GM19467 (cell line): Measurements from ENCODE around the gene TMC4.
"Not testable (repeated sequence)": the region's sequence is repeated elsewhere in the genome, so short reads cannot be mapped to it uniquely, and the experiment has no call there.

Source experiments
- ATAC-seq: cut with Tn5 transposase; IDR thresholded peaks from one replicate; pipeline ENCODE4 v1.9.1; 2021; ENCODE audit warnings: mild to moderate bottlenecking, moderate library complexity; ENCODE audit not compliant: unreplicated experiment

The TMC4 gene

DNA sequence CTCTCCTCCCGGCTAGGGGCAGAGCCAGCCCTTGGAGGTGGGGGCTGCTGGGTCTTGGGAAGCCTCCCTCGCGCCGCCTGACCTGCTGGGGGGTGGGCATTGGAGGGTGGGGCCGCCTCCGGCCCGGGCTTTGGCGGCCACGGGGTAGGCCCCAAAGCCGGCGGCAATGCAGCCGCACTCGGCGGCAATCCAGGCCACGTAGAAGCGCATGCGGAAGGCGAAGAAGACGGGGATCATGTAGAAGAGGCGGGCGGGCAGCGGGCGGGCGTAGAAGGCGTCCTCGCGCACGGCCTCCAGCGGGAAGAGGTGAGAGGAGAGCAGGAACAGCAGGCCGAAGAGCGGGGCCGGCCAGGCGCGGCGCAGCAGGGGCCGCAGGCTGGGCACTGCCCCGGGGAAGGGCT lies 7.7 kb upstream of the TMC4 start:
- no peak for ATAC-seq

DNA sequence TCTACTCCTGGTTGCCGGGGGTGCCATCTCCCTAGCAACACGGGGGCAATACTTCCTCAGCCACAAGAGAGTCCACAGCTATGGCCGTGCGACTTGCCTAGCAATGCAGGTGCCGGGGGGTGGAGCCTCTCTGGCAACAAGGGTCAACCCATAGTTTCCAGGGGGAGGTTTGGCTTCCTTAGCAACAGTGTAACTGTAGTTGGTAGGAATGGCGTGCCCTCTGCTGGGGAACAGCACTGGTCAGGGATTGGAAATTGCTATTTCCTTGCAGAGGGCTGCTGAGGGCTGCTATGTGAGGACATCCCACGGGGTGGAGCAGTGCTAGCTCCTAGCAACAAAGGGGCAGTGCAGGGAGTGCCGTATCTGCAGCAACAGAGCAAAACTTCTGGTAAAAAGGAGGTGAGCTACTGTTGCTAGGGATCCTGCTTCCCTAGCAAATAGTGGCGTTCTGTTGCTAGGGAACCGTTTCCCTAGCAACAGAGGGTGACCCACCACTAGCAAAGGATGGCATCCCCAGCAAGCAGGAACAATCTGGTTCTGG lies 7.0 kb upstream of the TMC4 start:
- no peak for ATAC-seq

DNA sequence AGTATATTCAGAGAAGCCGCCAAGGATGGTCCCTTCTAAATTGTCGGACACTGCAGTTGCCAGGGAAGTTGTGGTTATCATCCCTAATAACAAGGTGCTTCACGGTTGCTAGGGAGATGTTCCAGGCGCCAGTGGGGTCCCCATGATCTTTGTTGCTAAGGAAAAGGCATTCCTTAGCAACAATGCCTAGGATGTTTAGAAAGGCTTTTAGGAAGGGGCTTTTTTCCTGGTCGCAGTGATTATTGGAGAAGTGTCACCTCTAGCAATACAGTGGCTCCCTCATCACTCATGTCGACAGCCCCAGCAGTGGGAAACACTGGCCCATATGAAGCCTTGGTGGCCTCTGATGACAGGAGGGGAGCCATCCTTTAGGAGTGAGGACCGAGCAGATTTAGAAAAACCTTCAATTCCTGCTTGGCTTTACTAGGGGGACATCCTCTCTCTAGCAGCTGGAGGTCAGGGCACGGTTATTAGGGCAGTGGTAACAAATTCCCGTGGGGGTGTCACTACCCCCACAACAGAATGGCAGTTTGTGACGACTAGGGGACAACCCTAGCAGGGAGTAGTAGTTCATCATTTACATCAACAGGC lies 6.4 kb upstream of the TMC4 start:
- no peak for ATAC-seq

DNA sequence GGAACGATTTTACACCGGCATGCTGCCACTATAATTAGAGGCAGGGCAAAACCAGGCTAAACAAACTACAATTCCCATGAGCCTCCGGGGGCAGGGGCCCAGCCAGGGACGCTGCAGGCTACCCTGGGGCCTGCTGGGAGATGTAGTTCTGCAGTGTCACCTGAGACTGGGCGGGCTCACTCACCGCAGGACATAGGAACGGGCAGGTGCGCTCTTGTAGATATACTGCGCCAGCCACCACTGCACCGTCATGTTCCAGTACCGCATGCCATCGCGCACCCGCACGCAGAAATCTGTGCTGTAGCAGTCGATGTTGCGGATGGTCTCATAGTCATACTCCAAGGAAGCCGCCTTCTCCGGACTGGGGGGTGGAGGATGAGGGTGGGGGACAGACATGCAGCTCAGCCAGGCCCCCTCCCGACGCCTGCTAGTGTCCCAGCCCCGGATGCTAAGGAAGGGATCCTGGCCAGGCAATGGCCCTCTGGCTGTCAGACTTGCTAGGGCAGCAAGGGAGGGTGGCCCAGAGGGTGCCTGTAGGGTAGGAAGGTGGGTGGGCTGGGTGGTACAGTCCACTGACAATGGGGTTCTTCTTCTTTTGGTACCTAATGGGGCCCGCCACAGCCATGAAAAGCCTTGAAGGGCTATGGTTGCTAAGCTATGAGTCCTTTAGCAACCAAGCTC lies 5.8 kb upstream of the TMC4 start:
- ATAC-seq = no peak

DNA sequence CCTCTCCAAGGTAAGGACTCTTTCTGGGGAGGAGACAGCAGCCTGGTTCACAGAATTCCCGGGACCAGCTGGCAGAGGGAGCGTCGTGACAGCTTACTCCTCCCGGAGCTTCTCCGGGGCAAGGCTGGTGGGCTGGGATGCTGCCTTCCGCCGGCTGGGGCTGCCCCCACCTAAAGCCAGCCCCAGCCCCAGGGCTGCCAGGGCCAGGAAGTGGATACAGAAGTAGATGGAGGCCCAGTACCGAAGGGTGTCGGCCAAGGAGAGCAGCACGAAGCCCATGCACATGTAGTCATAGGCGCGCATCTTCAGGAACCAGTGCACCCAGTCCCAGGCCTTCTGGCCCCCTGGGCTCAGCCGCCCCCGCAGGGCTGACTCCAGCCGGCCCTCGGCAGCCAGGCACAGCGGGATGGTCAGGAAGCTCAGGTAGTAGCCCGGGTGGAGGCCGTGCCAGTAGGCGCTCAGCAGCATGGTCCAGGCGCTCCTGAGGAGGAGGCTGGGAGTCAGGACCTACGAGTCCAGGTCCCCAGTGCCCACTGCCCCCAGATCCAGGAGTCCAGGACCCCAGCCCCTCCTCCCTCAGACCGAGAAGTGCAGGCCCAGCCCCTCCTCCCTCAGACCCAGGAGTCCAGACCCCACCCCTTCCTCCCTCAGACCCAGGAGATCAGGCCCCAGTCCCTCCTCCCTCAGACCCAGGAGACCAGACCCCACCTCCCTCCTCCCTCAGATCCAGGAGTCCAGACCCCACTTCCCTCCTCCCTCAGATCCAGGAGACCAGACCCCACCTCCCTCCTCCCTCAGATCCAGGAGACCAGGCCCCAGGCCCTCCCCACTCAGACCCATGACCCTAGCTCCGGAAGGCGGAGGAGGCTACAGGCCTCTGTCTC lies 1.2 kb upstream of the TMC4 start:
- ATAC-seq = no peak

DNA sequence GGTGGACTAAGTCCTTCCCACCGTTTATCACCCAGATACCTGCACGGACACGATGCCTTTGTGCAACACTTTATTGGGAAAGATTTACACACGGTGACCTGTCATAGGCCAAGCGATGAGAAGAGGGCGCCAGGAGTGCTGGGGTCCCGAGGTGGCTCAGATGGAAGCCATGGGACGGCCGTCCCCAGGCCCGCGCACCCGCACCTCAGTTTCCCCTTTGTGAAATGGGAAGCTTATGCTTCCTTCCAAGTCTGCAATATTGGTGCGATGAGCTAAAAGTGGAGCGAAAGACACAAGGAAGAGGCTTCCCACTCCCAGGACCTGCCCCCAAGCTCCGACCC lies 369 bp upstream of the TMC4 start:
- no peak for ATAC-seq

DNA sequence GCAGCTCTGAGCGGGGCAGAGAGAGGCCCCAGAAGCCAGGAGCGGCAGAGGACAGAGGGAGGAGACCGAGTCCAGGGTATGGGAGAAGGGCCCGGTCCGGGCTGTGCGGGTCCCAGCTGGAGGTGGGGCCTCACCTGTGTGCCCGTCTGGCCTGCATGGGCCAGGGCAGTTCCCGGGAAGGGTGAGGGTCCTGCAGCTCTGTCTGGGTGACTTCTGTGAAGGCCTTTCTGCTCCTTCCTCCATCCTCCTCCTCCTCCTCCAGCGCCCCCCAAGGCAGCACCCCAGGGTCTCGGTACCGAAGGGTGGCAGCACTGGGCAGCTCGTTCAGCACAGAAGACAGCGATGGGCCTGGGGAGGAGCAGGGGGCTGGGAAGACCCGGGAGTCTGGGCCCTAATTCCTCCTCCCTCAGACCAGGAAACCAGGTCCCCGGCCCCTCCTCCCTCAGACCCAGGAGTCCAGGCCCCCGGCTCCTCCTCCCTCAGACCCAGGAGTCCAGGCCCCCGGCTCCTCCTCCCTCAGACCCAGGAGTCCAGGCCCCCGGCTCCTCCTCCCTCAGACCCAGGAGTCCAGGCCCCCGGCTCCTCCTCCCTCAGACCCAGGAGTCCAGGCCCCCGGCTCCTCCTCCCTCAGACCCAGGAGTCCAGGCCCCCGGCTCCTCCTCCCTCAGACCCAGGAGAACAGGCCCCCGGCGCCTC lies 1.1 kb downstream of the TMC4 start:
- not testable (repeated sequence) for ATAC-seq

DNA sequence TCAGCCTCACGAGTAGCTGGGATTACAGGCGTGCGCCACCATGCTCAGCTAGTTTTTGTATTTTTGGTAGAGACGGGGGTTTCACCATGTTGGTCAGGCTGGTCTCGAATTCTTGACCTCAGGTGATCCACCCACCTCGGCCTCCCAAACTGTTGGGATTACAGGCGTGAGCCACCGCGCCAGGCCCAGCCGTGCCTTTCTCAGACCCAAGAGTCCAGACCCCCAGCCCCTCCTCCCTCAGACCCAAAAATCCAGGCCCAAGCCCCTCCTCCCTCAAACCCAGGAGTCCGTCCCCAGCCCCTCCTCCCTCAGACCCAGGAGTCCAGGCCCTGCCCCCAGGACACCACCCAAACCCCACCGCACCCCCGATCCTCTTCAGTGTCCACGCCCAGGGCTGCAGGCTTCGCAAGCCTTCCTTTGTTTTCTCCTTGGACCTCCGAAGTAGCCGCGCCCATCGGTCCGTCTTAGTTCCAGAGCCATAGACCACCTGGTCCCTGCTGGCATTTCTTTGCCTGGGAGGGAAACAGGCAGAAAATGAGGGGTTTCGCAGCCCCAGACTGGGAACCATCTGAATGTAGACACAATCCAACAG lies 3.7 kb downstream of the TMC4 start:
- no peak for ATAC-seq

DNA sequence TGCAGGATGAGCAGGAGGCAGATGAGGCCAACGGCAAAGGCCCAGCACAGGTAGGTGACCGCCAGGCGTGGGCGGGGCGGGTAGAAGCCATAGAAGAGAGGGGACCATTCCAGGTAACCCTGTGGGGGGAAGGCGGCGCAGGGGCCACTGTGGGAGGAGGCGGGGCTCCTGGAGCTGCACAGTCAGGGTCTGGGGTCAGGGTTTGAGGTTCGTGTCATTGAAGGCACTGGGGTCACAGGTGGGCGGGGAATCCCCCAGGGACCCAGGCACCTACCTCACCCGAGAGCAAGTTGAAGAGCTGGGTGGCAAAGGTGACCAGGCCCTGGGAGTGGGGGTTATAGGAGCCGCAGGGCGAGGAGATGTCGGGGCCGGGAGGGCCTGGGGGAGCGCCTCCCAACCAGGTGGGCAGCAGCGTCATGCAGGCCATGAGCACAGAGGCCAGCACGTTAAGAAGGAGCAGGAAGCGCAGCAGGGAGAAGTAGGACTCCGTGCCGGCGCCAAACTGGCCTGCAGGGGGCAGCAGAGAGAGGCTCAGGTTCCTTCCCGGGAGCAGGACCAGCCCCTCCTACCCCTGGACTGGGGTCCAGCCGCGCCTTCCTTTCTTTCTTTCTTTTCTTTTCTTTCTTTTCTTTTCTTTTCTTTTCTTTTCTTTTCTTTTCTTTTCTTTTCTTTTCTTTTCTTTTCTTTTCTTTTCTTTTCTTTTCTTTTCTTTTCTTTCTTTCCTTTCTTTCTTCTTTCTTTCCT lies 4.6 kb downstream of the TMC4 start:
- no peak for ATAC-seq

DNA sequence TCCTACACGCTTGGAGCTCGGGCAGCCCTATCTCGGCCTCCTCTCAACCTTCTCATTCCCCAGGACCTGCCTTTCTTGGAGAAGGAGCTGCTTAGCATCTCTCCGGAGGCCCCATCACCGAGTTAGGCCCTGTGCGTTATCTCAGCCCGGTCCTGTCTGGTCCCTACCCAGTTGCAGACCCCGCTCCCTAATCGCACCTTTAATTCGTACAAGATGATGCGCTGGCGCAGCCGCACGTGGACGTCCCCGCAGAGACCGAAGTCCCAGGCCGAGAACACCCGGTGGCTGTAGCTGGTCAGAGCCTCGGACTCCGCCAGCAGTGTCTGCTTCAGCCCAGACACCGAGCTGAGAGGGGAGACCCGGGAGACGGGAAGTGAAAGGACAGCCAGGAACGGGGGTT lies 7.7 kb downstream of the TMC4 start:
- no peak for ATAC-seq

DNA sequence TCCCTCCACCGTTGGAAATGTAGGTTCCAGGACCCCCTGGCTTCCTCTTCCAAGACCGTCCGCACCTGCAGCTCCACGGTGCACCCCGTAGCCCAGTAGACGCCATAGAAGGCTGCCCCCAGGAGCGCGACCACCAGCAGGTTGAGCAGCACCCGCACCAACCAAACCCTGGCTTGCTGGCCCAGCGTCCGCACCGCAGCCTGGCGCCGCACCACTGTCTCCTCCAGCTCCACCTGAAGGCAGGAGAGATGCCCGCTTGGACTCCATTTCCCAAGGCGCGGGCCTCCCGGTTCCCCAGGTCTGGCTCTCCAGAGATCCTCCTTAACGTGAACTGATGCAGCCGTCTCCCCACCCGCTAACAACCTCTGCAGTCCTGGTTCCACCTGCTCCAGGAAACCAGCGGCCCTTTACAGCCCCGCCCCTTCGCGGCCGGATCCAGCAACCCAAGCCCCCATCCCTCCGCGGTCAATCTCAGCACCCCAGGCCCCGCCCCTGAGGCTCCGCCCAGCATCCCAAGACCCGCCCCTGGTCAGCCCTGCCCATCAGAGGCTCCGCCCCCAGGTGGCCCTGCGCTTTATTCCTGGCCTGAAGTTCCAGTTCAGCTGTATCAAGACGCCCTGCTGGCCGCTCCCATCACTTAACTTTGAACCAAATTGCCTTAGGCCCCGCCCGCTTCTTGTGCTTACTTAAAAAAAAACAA lies 8.4 kb downstream of the TMC4 start:
- ATAC-seq = no peak

DNA sequence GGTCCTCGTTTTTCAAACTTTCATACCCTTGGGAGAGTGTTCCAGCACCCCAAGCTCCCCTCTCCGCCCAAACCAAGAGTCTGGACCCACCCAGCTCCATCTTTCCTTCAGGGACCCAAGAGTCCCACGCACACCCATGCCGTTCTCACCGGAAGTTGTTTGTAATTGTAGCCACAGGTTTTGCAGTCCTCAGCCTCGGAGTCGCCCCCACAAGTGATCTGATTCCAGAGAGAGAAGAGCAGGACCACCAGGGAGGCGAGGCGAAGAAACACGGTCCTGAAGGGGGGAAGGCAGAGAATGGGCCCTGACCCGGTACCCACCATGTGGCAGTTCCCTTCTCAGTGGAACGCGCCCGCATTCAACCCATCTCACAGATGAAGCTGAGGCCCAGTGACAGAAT lies 10.1 kb downstream of the TMC4 start:
- ATAC-seq = no peak

DNA sequence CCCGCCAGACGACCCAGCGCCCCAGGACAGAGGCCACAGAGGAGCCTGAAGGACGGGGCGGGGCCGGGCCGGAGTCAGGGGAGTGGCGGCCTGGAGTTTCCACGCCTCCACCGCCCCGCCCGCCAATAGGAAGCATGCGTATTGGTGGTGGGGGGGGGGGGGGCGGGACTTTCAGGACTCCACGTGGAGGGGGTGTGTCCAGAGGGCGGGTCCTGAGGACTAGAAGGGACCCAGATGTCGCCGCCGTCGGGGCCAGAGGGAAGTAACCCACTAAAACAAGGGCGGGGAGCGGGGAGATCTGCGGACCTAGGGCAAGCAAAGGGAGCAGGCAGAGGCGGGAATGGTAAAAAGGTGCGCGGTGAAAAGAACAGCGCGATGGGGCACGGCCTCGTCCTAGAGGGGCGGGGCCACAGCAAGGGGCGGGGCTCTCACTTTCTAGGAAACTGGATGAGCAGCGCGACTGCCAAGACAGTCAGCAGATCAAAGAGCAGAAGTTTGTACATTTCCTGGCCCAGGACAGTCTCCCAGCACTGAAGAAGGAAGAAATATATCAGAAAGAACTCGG lies 10.6 kb downstream of the TMC4 start:
- ATAC-seq = no peak

DNA sequence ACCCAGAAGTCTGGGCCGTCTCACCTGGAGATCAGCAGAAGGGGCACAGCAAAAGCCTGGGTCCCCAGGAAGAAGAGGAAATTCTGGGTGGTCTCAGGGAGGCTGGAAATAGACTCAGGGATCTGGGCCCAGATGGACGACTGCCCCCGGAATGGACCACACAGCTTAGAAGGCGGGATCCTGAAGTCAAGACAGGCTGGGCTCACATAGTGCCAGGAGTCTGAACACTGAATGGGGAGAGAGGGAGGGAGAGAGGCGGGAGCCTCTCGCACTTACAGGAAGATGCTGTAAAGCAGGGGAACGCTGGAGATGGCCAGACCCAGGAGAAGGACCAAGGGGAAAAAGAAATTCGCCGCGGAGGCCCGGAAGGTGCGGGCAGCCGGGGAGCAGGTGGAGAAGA lies 12.1 kb downstream of the TMC4 start:
- ATAC-seq = no peak

DNA sequence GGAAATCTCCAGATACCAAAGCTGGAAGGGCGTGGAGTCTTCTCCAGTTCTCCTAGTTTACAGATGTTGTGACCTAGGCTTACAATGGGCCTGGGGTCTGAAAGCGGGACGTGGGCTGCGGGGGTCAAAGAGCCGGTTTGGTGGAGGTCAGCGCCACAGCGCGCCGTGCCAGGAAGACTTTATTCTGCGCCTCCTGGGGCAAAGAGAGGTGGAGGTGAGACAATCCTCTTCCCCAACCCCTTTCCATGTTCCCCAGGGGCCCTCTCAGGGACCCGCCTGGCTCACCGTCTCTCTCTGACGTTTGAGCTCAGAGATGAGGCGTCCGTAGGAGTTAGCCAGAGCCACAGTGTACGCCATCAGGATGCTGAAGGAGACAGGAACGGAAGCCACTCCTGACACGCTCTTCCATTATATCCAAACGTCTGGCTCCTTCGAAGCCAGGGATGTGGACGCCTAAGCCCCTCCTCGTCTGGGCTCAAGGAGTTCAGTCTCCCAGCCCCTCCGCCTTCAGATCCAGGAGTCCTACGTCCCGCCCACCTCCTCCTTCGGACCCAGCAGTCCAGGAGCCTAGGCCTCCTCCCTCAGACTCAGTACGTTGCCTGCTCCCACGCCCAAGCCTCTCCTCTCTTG lies 12.7 kb downstream of the TMC4 start:
- ATAC-seq = no peak

DNA sequence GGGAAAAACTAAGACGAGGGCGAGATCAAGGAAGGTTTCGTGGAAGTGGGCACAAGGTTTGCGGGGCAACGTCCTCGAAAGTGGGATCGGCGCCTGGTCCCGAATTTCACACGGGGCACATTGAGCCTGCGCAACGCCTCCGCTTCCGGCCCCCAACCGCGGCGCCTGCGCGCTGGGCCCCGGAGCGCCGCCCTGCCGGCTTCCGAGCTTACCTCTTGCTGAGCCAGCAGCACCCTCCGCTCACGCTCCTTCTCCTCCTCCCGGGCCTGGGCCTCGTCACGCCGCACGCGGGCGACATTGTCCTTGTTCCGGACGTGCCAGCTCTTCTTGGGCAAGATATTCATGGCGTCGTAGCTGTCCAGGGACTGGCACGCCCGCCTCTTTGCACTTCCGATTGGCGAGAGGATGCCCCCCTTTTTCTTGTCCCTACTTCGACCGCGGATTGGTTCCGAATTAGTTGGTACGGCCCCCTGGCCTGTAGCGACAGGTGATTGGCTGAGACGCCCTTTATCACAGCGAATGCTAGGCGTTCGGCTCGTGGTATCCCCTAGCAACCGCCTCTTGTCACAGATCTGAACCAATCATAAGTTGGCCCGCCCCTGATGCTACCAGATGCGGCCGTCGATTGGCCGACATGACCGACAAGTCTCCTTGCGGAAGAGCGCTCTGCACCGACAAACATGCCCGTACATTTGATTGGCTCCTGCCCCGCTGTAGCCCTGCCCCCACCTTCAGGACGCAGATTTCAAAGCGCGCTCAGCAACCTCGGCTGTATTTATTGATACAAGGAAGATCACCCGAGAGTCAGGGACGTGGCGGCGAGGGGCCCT lies 13.4 kb downstream of the TMC4 start, which contains the start of gene LENG1:
LENG1 (minus strand) TSS at position 370 of the 830 bp plus-strand sequence; CDS start at position 344, 26 bp downstream.
- ATAC-seq = peak; percentile 88

DNA sequence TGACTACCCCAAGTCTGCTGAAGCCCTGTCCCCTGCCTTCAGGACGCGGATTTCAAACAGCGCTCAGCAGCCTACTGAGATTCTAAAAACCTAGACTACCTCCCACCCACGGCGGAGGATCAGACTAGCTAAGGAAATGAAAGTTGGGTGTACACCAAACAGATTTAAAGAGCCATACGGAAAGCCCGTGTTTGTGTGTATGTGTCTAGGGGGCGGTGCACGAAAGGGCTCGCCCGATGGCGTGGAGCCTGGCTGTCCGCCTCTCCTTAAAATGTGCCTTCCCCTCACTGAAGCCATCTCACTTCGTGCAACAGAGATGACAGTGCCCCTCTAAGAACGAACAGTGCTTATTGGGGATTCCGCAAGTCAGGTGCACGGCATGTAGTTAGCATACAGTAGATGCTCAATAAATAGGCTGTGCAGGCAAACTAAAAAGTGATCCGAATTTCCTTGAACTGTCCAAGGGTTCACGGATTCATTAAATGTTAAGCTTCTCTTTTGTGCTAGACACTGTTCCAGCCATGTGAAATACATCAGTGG lies 14.1 kb downstream of the TMC4 start:
- no peak for ATAC-seq

DNA sequence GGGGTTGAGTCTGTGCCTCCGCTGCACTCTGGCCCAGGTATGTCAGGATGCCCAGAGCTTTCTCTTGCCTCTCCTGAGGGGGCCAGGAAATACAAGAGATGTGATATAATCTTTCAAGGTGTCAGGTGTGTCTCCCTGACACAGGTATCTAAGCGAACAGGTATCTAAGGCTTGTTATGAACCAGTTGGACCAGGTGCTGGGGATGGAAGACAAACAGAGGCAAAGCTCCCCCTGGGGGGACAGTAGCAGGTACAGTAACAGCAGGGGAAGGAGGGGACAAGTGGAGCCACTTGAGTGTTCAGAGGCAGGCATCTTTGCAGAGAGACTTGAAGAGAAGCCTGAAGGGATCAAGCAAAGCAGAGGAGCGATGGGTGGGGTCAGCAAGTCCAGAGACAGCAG lies 16.0 kb downstream of the TMC4 start:
- no peak for ATAC-seq
